Measurements from ENCODE around the gene ORAI3.

The ORAI3 gene

DNA sequence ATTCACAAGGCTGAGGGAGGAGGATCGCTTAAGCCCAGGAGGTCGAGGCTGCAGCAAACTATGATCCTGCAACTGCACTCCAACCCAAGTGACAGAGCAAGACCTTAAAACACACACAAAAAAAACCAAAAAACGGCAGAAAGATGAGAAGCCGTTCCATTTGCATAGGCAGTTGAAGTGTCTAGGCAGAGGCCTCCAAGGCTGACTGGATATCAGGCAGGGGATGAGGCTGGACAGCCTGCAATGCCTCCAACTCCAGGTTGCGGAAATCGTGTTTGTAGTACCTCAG lies 27.5 kb upstream of the ORAI3 start:
- intact Hi-C loops (cut with DNase I; ENCODE audit: low total_unique reads) = loop anchor here (5.0 kb wide), 1 partner anchor 79 kb away; no protein-coding TSS in a partner anchor
- peak overlapping the region; percentile 77 to 80 for H3K27ac ChIP-seq
- peak overlapping the region; percentile 82 to 97 for H3K4me3 ChIP-seq
- peaks cover 0 to 26% (median 19%) of the 10 kb centered on the region in 4 donors for H3K4me1 ChIP-seq
- no peaks in the 10 kb centered on the region for H3K9me3 ChIP-seq
- TF ChIP-seq, protein P1, sequence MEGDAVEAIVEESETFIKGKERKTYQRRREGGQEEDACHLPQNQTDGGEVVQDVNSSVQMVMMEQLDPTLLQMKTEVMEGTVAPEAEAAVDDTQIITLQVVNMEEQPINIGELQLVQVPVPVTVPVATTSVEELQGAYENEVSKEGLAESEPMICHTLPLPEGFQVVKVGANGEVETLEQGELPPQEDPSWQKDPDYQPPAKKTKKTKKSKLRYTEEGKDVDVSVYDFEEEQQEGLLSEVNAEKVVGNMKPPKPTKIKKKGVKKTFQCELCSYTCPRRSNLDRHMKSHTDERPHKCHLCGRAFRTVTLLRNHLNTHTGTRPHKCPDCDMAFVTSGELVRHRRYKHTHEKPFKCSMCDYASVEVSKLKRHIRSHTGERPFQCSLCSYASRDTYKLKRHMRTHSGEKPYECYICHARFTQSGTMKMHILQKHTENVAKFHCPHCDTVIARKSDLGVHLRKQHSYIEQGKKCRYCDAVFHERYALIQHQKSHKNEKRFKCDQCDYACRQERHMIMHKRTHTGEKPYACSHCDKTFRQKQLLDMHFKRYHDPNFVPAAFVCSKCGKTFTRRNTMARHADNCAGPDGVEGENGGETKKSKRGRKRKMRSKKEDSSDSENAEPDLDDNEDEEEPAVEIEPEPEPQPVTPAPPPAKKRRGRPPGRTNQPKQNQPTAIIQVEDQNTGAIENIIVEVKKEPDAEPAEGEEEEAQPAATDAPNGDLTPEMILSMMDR (IDR thresholded peaks at IDR 0.05) = no peak
- DNase-seq = no peak
- no peaks in the 10 kb centered on the region for H3K27me3 ChIP-seq
- peaks cover 0 to 9% (median 0%) of the 10 kb centered on the region in 3 donors for H3K36me3 ChIP-seq

DNA sequence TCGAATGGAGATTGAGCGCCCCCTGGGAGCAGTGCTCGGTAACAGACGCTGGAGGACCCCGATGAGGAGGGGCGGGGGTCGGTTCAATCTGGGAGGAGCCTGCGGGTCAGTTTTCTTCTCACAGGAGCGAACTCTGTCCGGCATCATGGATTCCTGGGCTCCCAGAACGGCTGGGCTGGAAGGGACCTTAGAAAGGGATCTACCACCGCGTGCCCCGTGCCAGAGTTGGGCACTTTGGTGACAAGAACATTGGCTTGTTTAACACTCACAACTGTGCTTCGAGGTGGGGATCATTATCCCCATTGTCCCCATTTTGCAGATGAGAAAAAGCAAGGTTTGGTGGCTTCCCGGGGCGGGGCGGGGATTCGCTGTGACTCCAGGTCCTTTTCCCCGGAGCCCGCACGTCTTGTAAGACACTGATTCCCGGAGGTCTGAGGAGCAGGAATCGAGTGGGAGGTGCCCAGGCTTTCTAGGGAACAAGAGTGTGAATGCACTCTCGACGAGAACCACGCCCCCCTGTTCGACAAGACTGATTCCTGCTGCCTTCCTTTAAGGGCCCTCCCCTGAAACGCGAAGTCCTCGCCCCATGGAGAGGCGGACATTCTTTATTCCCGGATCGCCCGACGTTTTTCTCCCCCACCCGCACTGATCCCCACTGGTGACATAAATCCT lies 27.0 kb upstream of the ORAI3 start:
- H3K27me3 ChIP-seq = no peaks in the 10 kb centered on the region
- H3K4me1 ChIP-seq = peaks cover 0 to 26% (median 19%) of the 10 kb centered on the region in 4 donors
- H3K36me3 ChIP-seq = peaks cover 0 to 13% (median 0%) of the 10 kb centered on the region in 3 donors
- no peaks in the 10 kb centered on the region for H3K9me3 ChIP-seq
- DNase-seq = peak; percentile 91 to 92
- TF ChIP-seq, protein P1 (IDR thresholded peaks at IDR 0.05) = peak; percentile 85 to 92
- H3K4me3 ChIP-seq = peak overlapping the region; percentile 82 to 97
- intact Hi-C loops (cut with DNase I; ENCODE audit: low total_unique reads) = loop anchor here (2.0 to 5.0 kb wide), 2 partner anchors 27 to 80 kb away; partner anchors contain the start of gene ORAI3
- H3K27ac ChIP-seq = peak overlapping the region; percentile 77 to 80

DNA sequence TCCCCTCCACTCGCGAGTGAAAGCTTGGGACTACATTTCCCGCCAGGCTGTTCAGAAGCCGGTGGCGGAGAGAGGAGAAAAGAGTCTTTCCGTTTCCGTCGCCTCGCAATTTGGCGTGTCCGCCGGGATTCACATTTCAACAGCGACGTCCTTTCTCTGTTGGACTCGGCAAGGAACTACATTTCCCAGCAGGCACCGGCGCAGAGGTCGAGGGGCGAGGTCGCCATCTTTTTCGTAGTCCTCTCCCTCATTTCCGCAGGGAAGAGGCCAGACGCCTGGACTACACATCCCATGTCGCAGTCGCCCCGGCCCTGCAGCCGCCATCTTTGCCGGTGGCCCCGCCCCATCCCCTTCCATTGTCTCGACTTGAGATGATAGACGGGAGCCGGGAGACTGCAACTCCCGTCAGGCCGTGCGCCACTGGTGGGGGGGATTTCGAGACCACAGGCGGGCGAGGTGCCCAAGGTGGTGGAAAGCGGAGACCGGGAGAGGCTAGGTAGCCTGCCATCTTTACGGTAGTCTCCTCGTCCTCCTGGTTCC lies 26.4 kb upstream of the ORAI3 start:
- peaks cover 0 to 32% (median 20%) of the 10 kb centered on the region in 4 donors for H3K4me1 ChIP-seq
- peak overlapping the region; percentile 89 to 98 for H3K27ac ChIP-seq
- peak; percentile 100 for DNase-seq
- H3K36me3 ChIP-seq = peaks cover 0 to 18% (median 0%) of the 10 kb centered on the region in 3 donors
- peak overlapping the region; percentile 82 to 97 for H3K4me3 ChIP-seq
- H3K9me3 ChIP-seq = no peaks in the 10 kb centered on the region
- no peaks in the 10 kb centered on the region for H3K27me3 ChIP-seq
- intact Hi-C loops (cut with DNase I; ENCODE audit: low total_unique reads) = loop anchor here (2.0 to 5.0 kb wide), 2 partner anchors 26 to 80 kb away; partner anchors contain the start of gene ORAI3
- TF ChIP-seq, protein P1 (IDR thresholded peaks at IDR 0.05) = no peak

DNA sequence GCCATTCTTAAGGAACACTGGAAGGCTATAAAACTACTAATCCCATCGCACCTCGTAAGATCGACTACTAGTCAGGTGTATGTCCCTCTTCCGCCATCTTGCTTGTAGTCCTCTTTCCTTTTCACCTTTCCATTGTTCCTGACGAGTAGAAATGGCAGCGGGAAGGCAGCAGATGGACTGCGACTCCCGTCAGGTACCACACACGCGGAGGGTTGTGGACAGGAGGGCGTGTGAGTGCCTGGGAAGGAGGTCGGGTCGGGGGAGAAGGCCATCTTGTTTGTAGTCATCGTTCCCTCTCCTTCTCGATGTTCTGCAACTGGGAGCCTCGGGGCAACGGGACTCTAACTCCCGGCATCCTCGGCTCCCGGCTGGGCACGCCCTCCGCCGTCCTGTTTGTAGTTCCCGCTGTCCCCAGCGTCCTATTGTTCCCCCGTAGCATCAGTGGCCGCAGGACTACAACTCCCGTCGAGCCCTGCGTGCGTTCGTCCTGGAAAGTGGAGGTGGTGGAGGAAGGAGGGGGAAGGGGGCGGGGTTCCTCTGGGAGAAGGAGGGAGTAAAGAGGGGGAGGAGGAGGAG lies 25.8 kb upstream of the ORAI3 start:
- Histone ChIP-seq H3K27ac (peak overlapping the region; percentile 89 to 98), H3K4me3 (peak overlapping the region; percentile 82 to 97), H3K9me3 (no peaks in the 10 kb centered on the region), H3K4me1 (peaks cover 0 to 38% (median 22%) of the 10 kb centered on the region in 4 donors), H3K36me3 (peaks cover 0 to 21% (median 0%) of the 10 kb centered on the region in 3 donors), H3K27me3 (no peaks in the 10 kb centered on the region)
- TF ChIP-seq, protein P1 (IDR thresholded peaks at IDR 0.05) = no peak
- peak; percentile 100 for DNase-seq
- intact Hi-C loops (cut with DNase I; ENCODE audit: low total_unique reads) = loop anchor here (2.0 to 5.0 kb wide), 2 partner anchors 26 to 81 kb away; partner anchors contain the start of gene ORAI3

DNA sequence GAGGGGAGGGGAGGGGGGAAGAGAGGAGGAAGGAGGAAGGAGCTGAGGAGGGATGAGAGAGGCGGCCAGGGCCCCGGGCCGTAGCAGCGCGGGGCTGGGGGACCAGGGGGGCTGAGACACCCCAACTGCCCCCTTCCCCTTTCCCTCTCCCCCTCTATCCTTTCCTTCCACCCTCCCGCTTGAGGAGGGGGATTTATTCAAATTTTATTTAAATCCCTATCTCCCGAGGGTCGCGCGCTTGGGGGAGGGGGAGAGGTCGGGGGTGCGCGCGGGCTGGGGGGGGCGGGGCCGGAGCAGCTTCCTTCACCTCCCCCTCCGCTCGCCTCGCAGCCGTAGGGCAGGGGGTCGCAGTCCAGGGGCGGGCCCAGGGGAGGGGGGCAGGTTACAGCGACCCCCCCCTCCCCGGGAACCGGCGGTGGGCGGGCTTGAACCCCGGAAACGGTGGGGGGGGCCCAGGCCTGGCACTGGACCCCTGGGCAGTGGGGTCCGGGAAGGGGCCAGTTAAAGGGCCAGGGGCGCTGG lies 25.3 kb upstream of the ORAI3 start, which contains the start of gene FBXL19:
Gene FBXL19 (plus strand): TSS at position 19 of the 522 bp plus-strand sequence. CDS start 2,183 bp downstream, outside the sequence.
- Histone ChIP-seq H3K27me3 (no peaks in the 10 kb centered on the region), H3K4me1 (peaks cover 0 to 38% (median 22%) of the 10 kb centered on the region in 4 donors), H3K4me3 (peak within 1 kb of the TSS; percentile 82 to 97), H3K9me3 (no peaks in the 10 kb centered on the region), H3K27ac (peak within 1 kb of the TSS; percentile 89 to 98), H3K36me3 (peaks cover 0 to 26% (median 0%) of the 10 kb centered on the region in 3 donors)
- intact Hi-C loops (cut with DNase I; ENCODE audit: low total_unique reads) = loop anchor here (2.0 to 5.0 kb wide), 2 partner anchors 25 to 81 kb away; partner anchors contain the start of gene ORAI3
- TF ChIP-seq, protein P1 (IDR thresholded peaks at IDR 0.05) = no peak
- DNase-seq = peak; percentile 39 to 77

All from tibial artery (tissue), 4 donors.